ENCODE data around the gene HK1. TPM values are rescaled to one million over a fixed set of nuclear protein-coding genes. Genes with fewer than 3 reads are reported as not detected.
"Not testable (repeated sequence)": the region's sequence is repeated elsewhere in the genome, so short reads cannot be mapped to it uniquely, and the experiment has no call there.

HK1 gene
- total and polyA plus RNA-seq, 2 experiments from 2014 or later, result 31.1 to 42.5 TPM

- H3K4me1 ChIP-seq (ENCODE audit: insufficient read depth), result no peaks in the 10 kb centered on the region
- H3K36me3 ChIP-seq (replicated peaks; ENCODE audit: insufficient read depth, low read depth), result no peaks in the 10 kb centered on the region
- H2AFZ ChIP-seq, result no peak overlapping the region
- H3K27me3 ChIP-seq, result no peaks in the 10 kb centered on the region
- no peak overlapping the region for H3K27ac ChIP-seq
- H3K4me2 ChIP-seq, result no peak overlapping the region
- H3K9me2 ChIP-seq (replicated peaks; ENCODE audit: insufficient read depth), result no peaks in the 10 kb centered on the region
- H3K9me3 ChIP-seq (ENCODE audit: low read depth), result no peaks in the 10 kb centered on the region
- TF ChIP-seq, protein P1, sequence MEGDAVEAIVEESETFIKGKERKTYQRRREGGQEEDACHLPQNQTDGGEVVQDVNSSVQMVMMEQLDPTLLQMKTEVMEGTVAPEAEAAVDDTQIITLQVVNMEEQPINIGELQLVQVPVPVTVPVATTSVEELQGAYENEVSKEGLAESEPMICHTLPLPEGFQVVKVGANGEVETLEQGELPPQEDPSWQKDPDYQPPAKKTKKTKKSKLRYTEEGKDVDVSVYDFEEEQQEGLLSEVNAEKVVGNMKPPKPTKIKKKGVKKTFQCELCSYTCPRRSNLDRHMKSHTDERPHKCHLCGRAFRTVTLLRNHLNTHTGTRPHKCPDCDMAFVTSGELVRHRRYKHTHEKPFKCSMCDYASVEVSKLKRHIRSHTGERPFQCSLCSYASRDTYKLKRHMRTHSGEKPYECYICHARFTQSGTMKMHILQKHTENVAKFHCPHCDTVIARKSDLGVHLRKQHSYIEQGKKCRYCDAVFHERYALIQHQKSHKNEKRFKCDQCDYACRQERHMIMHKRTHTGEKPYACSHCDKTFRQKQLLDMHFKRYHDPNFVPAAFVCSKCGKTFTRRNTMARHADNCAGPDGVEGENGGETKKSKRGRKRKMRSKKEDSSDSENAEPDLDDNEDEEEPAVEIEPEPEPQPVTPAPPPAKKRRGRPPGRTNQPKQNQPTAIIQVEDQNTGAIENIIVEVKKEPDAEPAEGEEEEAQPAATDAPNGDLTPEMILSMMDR (IDR thresholded peaks at IDR 0.05; ENCODE audit: poor library complexity), result no peak
- TF ChIP-seq EZH2 (IDR thresholded peaks at IDR 0.05; ENCODE audit: borderline replicate concordance) (no peak), EZH2phosphoT487 (IDR thresholded peaks at IDR 0.05; ENCODE audit: low read depth, severe bottlenecking, unreplicated experiment) (no peak)
- WGBS (ENCODE audit: low lambda C conversion rate, missing lambda C conversion rate), result 89% methylated on average over 4 of the region's 4 CpGs
- H3K79me2 ChIP-seq, result no peaks in the 10 kb centered on the region
- no peak overlapping the region for H3K4me3 ChIP-seq
- no peak for DNase-seq (ENCODE audit: low spot score)
- H4K20me1 ChIP-seq (ENCODE audit: insufficient read depth, poor library complexity, severe bottlenecking), result no peaks in the 10 kb centered on the region
Measured at GRCh38 chr10:69307434-69307833, 29.1 kb downstream of the HK1 start.

- not testable (repeated sequence) for H2AFZ ChIP-seq; H3K9me2 ChIP-seq (replicated peaks; ENCODE audit: insufficient read depth); H3K27me3 ChIP-seq; H3K27ac ChIP-seq; DNase-seq (ENCODE audit: low spot score); H3K4me3 ChIP-seq; H3K79me2 ChIP-seq; H3K4me1 ChIP-seq (ENCODE audit: insufficient read depth); H3K4me2 ChIP-seq; H3K9me3 ChIP-seq (ENCODE audit: low read depth); H3K36me3 ChIP-seq (replicated peaks; ENCODE audit: insufficient read depth, low read depth); H4K20me1 ChIP-seq (ENCODE audit: insufficient read depth, poor library complexity, severe bottlenecking)
- WGBS (ENCODE audit: low lambda C conversion rate, missing lambda C conversion rate), result 88% methylated on average over 10 of the region's 10 CpGs
Measured at GRCh38 chr10:69308304-69308703, 30.0 kb downstream of the HK1 start.

GRCh38 chr10:69311309-69311708, 33.0 kb downstream of the HK1 start:
- TF ChIP-seq, protein P1 (IDR thresholded peaks at IDR 0.05; ENCODE audit: poor library complexity), result no peak
- TF ChIP-seq EZH2 (IDR thresholded peaks at IDR 0.05; ENCODE audit: borderline replicate concordance) (no peak), EZH2phosphoT487 (IDR thresholded peaks at IDR 0.05; ENCODE audit: low read depth, severe bottlenecking, unreplicated experiment) (no peak)
- Histone ChIP-seq H3K36me3 (replicated peaks; ENCODE audit: insufficient read depth, low read depth) (no peaks in the 10 kb centered on the region), H3K27ac (no peak overlapping the region), H3K4me1 (ENCODE audit: insufficient read depth) (peaks cover 16% of the 10 kb centered on the region), H3K4me3 (no peak overlapping the region), H4K20me1 (ENCODE audit: insufficient read depth, poor library complexity, severe bottlenecking) (no peaks in the 10 kb centered on the region), H3K79me2 (no peaks in the 10 kb centered on the region), H3K27me3 (no peaks in the 10 kb centered on the region), H3K4me2 (no peak overlapping the region), H3K9me2 (replicated peaks; ENCODE audit: insufficient read depth) (no peaks in the 10 kb centered on the region), H3K9me3 (ENCODE audit: low read depth) (no peaks in the 10 kb centered on the region), H2AFZ (no peak overlapping the region)
- DNase-seq (ENCODE audit: low spot score), result no peak
- WGBS (ENCODE audit: low lambda C conversion rate, missing lambda C conversion rate), result 30% methylated on average over 4 of the region's 4 CpGs

DNA sequence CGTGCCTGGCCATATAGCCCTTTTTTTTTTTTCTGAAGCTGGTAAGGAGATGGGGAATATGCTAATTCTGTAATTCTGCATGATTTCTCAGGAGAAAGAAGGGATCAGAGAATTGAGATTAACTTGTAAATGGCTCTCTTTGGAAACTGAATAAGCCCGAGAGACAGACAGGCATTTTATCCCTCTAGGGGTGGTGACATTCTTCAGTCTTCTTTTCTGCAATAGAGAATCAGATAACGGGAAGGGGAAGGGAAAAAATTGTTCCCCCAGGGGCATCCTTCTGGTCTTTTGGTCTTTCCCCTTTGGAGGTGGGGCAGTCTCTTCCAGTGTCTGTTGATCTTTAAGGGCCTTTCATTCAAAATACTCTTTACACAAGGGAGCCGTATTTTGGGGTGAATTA, 34.2 kb downstream of the HK1 start:
- H3K4me2 ChIP-seq, result no peak overlapping the region
- no peak overlapping the region for H3K27ac ChIP-seq
- TF ChIP-seq EZH2phosphoT487 (IDR thresholded peaks at IDR 0.05; ENCODE audit: low read depth, severe bottlenecking, unreplicated experiment) (no peak), EZH2 (IDR thresholded peaks at IDR 0.05; ENCODE audit: borderline replicate concordance) (no peak)
- TF ChIP-seq, protein P1 (IDR thresholded peaks at IDR 0.05; ENCODE audit: poor library complexity), result no peak
- H3K9me3 ChIP-seq (ENCODE audit: low read depth), result no peaks in the 10 kb centered on the region
- 45% methylated on average over 4 of the region's 4 CpGs for WGBS (ENCODE audit: low lambda C conversion rate, missing lambda C conversion rate)
- H3K79me2 ChIP-seq, result no peaks in the 10 kb centered on the region
- no peak overlapping the region for H2AFZ ChIP-seq
- H3K4me1 ChIP-seq (ENCODE audit: insufficient read depth), result peaks cover 26% of the 10 kb centered on the region
- H3K27me3 ChIP-seq, result no peaks in the 10 kb centered on the region
- no peak for DNase-seq (ENCODE audit: low spot score)
- H3K36me3 ChIP-seq (replicated peaks; ENCODE audit: insufficient read depth, low read depth), result no peaks in the 10 kb centered on the region
- H4K20me1 ChIP-seq (ENCODE audit: insufficient read depth, poor library complexity, severe bottlenecking), result no peaks in the 10 kb centered on the region
- H3K9me2 ChIP-seq (replicated peaks; ENCODE audit: insufficient read depth), result no peaks in the 10 kb centered on the region
- H3K4me3 ChIP-seq, result no peak overlapping the region

All from hepatocyte (in vitro differentiated cells).